Measurements from ENCODE around the gene GPATCH2. TPM values are rescaled to one million over a fixed set of nuclear protein-coding genes. Genes with fewer than 3 reads are reported as not detected.

GPATCH2 gene
- total RNA-seq, 4 donors from 2014 or later = 6.1 to 16.6 (median 11.0) TPM

DNA sequence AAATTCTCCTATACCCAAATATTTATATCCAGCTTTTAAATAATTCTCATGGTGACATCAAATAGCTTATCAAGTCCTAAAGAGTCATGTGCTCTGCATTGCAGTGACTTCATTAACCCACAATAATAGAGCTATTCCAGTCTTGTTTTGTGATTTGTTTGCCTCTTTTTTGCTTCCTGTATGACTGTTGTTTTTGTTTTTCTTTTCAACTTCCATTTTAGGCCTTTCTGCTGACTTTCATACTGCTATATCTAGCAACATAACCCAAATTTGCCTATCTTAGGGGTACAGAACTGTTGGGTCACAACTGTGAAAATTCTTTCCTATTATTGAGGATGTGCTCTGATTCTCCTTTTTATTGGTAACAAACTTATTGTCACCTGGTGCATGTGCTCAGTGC is 30.5 kb upstream of the GPATCH2 start:
- intact Hi-C loops (cut with DNase I) = no loop called here
- no peak for DNase-seq
- H3K4me1 ChIP-seq = peaks cover 0 to 5% (median 0%) of the 10 kb centered on the region in 3 donors
- no peaks in the 10 kb centered on the region for H3K36me3 ChIP-seq
- no peaks in the 10 kb centered on the region for H3K27me3 ChIP-seq
- TF ChIP-seq POLR2A (IDR thresholded peaks at IDR 0.05) = no peak
- TF ChIP-seq, protein P1, sequence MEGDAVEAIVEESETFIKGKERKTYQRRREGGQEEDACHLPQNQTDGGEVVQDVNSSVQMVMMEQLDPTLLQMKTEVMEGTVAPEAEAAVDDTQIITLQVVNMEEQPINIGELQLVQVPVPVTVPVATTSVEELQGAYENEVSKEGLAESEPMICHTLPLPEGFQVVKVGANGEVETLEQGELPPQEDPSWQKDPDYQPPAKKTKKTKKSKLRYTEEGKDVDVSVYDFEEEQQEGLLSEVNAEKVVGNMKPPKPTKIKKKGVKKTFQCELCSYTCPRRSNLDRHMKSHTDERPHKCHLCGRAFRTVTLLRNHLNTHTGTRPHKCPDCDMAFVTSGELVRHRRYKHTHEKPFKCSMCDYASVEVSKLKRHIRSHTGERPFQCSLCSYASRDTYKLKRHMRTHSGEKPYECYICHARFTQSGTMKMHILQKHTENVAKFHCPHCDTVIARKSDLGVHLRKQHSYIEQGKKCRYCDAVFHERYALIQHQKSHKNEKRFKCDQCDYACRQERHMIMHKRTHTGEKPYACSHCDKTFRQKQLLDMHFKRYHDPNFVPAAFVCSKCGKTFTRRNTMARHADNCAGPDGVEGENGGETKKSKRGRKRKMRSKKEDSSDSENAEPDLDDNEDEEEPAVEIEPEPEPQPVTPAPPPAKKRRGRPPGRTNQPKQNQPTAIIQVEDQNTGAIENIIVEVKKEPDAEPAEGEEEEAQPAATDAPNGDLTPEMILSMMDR (IDR thresholded peaks at IDR 0.05) = no peak
- no peaks in the 10 kb centered on the region for H3K9me3 ChIP-seq
- no peak overlapping the region for H3K4me3 ChIP-seq
- H3K27ac ChIP-seq = no peak overlapping the region

DNA sequence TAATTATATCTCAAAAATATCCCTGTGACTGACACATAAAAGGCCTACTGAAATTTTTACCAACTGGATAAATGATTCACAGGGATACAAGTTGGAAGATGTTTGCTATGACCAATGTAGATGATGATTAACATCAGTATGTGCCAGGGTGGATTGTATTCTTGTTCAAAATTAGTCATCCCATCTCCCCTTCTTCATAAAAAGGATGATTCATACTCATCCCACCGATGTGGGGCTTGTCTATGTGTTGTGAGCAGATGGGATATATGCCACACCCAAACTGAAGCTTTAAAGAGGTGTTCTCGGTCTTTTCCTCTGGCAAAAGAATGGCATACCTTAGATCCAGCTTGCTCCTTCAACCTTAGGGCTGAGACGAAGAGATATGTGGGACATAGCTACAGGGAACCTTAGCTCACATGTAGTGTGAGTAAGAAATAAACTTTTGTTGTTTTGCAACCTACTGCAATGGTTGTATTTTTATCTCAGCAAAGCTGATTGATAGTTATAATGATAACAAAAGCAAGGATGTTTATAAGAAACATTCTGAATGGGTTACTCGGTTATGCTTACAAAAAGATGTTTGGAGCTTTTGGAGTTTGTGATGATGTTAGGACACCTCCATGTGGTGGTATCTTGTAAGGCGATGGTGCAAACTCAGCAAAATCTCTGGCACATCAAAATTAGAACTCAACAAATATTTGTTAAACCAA is 29.6 kb upstream of the GPATCH2 start:
- DNase-seq = no peak
- WGBS, 2 donors = 16 to 31% methylated on average over 5 of the region's 5 CpGs
- TF ChIP-seq, protein P1 (IDR thresholded peaks at IDR 0.05) = peak in 2 of 6 experiments; percentile 14 to 36
- no peak for TF ChIP-seq POLR2A (IDR thresholded peaks at IDR 0.05)
- Histone ChIP-seq H3K27ac (no peak overlapping the region), H3K27me3 (no peaks in the 10 kb centered on the region), H3K4me1 (peaks cover 0 to 5% (median 0%) of the 10 kb centered on the region in 3 donors), H3K9me3 (no peaks in the 10 kb centered on the region), H3K4me3 (no peak overlapping the region), H3K36me3 (no peaks in the 10 kb centered on the region)
- intact Hi-C loops (cut with DNase I) = no loop called here

DNA sequence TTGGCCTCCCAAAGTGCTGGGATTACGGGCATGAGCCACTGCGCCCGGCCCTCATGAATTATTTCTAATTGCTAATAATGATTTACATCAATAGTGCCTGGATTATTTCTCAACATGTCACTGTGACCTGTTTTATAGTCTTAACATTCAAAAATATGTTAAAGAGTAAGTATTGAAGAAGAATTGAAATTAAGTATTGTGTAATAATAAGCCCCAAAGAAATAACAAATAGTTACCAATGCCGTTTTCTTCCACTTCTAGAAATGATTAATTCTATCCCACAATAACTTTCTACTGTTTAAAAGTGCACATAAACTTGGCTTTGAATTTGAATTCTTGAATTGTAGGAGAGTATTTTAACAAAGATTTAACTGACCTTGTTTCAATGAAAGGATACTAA is 19.8 kb upstream of the GPATCH2 start:
- intact Hi-C loops (cut with DNase I) = no loop called here
- H3K27ac ChIP-seq = no peak overlapping the region
- DNase-seq = no peak
- no peaks in the 10 kb centered on the region for H3K9me3 ChIP-seq
- no peaks in the 10 kb centered on the region for H3K36me3 ChIP-seq
- TF ChIP-seq, protein P1 (IDR thresholded peaks at IDR 0.05) = no peak
- no peak for TF ChIP-seq POLR2A (IDR thresholded peaks at IDR 0.05)
- no peaks in the 10 kb centered on the region for H3K27me3 ChIP-seq
- no peak overlapping the region for H3K4me3 ChIP-seq
- H3K4me1 ChIP-seq = no peaks in the 10 kb centered on the region
- WGBS, 2 donors = 90 to 96% methylated on average over 4 of the region's 4 CpGs

DNA sequence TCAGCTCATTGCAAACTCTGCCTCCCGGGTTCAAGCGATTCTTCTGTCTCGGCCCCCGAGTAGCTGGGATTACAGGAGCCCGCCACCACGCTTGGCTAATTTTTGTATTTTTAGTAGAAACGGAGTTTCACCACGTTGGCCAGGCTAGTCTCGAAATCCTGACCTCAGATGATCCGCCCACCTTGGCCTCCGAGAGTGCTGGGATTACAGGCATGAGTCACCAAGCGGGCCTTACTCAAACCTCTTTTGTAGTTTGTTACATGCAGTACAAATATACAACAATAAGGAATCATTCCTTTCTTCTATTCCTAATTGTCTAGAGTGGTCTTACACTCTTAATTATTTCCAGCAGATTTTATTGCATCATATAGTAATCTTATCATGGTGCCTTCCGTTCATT is 16.9 kb upstream of the GPATCH2 start:
- no peak for DNase-seq
- H3K9me3 ChIP-seq = no peaks in the 10 kb centered on the region
- TF ChIP-seq, protein P1 (IDR thresholded peaks at IDR 0.05) = no peak
- no peak for TF ChIP-seq POLR2A (IDR thresholded peaks at IDR 0.05)
- H3K27me3 ChIP-seq = no peaks in the 10 kb centered on the region
- no peaks in the 10 kb centered on the region for H3K4me1 ChIP-seq
- no peaks in the 10 kb centered on the region for H3K36me3 ChIP-seq
- WGBS, 2 donors = 69 to 76% methylated on average over 13 of the region's 13 CpGs
- H3K4me3 ChIP-seq = no peak overlapping the region
- intact Hi-C loops (cut with DNase I) = no loop called here
- H3K27ac ChIP-seq = no peak overlapping the region

DNA sequence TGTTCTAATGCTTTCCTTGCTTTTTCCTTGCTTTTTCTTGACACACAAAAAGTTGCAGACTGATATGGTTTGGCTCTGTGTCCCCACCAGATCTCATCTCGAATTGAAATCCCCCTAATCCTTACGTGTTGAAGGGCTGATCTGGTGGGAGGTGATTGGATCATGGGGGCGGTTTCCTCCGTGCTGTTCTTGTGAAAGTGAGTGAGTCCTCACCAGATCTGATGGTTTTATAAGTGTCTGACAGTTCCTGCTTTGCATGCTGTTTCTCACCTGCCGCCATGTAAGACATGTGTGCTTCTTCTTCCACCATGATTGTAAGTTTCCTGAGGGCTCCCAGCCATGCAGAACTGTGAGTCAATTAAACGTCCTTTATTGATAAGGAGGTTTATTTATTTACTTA is 11.6 kb upstream of the GPATCH2 start:
- DNase-seq = no peak
- H3K9me3 ChIP-seq = no peaks in the 10 kb centered on the region
- H3K36me3 ChIP-seq = no peaks in the 10 kb centered on the region
- intact Hi-C loops (cut with DNase I) = no loop called here
- H3K27me3 ChIP-seq = no peaks in the 10 kb centered on the region
- TF ChIP-seq, protein P1 (IDR thresholded peaks at IDR 0.05) = no peak
- TF ChIP-seq POLR2A (IDR thresholded peaks at IDR 0.05) = no peak
- WGBS, 2 donors = 52 to 56% methylated on average over 3 to 6 of the region's 6 CpGs
- no peak overlapping the region for H3K4me3 ChIP-seq
- no peak overlapping the region for H3K27ac ChIP-seq
- H3K4me1 ChIP-seq = no peaks in the 10 kb centered on the region

Measured in esophagus squamous epithelium (tissue), 5 donors.